HepG2 (cell line): Measurements from ENCODE around the gene TMPRSS15. TPM values are rescaled to one million over a fixed set of nuclear protein-coding genes. Genes with fewer than 3 reads are reported as not detected.

Experiments used
- EZH2 ChIP-seq: conservative IDR thresholded peaks from 2 replicates; pipeline ENCODE4 v1.6.1; 2012; ENCODE audit warnings: mild to moderate bottlenecking, low read depth, low read length, moderate library complexity
- SMAD1 ChIP-seq: sonication (generic); formaldehyde crosslinking; IDR thresholded peaks from 2 replicates; pipeline ENCODE4 v1.4.0; 2020; ENCODE audit warnings: missing genetic modification reagents, low read depth, mild to moderate bottlenecking, borderline replicate concordance
- SMYD3 ChIP-seq: sonication (generic); formaldehyde crosslinking; IDR thresholded peaks from 2 replicates; pipeline ENCODE4 v1.8.1; 2023; ENCODE audit warnings: mild to moderate bottlenecking, missing genetic modification reagents
- ZBTB42 ChIP-seq: sonication (generic); formaldehyde crosslinking; IDR thresholded peaks from 2 replicates; pipeline ENCODE4 v1.5.0; 2020; ENCODE audit warnings: mild to moderate bottlenecking, missing genetic modification reagents
- ZNF329 ChIP-seq: sonication (generic); formaldehyde crosslinking; IDR thresholded peaks from 2 replicates; pipeline ENCODE4 v1.9.0; 2021; ENCODE audit warnings: low read depth, mild to moderate bottlenecking, missing genetic modification reagents
- polyA plus RNA-seq, 8 experiments: library from polyadenylated mRNA; depleted of rRNA in 3 of 8; stranded (reverse) in 7 of 8; unstranded in 1 of 8; fragments of >200 nt; fragmentation: Illumina TruSeq in 4 of 8; extraction: Trizol in 4 of 8; gene quantifications; 2 replicates each; pipeline versions ENCODE4 v1.2.1 to v1.2.3, GENCODE V29; 2011 to 2016; ENCODE audit warnings: low read depth in 4 of 8, missing spikeins in 1 of 8, mixed read lengths in 1 of 8; ENCODE audit not compliant: insufficient read depth in 1 of 8
- total RNA-seq, 5 experiments: library from RNA; depleted of rRNA; stranded (reverse); fragments of >200 nt; fragmentation: Illumina TruSeq; extraction: Trizol; gene quantifications; 2 replicates each; pipeline ENCODE4 v1.2.3, GENCODE V29; 2016; ENCODE audit warnings: low read depth in 1 of 5
- TF ChIP-seq, protein P1 (sequence below): fragments of 450-650 bp; IDR thresholded peaks from 2 replicates; pipeline ENCODE4 v1.6.1; 2017; ENCODE audit warnings: mild to moderate bottlenecking
- TF ChIP-seq, protein P2 (sequence below): sonication (generic); formaldehyde crosslinking; conservative IDR thresholded peaks from 2 replicates; pipeline ENCODE4 v1.8.0; 2022; ENCODE audit warnings: missing genetic modification reagents
- TF ChIP-seq, protein P3 (sequence below): sonication (generic); formaldehyde crosslinking; IDR thresholded peaks from 2 replicates; pipeline ENCODE4 v1.4.0; 2020; ENCODE audit warnings: mild to moderate bottlenecking, low read depth, missing genetic modification reagents
- TF ChIP-seq, protein P4 (sequence below): sonication (generic); formaldehyde crosslinking; conservative IDR thresholded peaks from 2 replicates; pipeline ENCODE4 v1.4.0; 2020; ENCODE audit warnings: missing genetic modification reagents

The TMPRSS15 gene
- total and polyA plus RNA-seq, 2 of the 13 experiments (the other 11 are each of a cell fraction or from before 2014, with no cell fraction given), result not detected

DNA sequence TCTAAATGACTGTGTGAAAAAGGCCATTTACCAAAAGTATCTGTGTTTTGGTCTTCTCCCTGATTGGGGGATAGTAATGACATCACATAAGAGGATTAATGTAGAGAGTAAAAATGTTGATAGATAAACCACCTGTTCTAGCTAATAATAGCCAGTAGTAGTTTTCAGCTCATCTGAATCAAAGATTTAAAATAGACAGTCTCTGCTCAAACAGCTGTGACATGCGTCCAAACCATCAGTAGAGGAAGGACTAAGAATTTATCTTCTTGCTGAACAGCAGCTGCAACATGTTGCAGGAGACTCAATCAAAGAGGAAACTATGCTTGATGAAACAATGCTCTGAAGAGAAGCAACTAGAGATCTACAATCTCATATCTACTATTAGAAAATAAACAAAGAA is 21.4 kb downstream of the TMPRSS15 start (continued):
- TF ChIP-seq, protein P1, sequence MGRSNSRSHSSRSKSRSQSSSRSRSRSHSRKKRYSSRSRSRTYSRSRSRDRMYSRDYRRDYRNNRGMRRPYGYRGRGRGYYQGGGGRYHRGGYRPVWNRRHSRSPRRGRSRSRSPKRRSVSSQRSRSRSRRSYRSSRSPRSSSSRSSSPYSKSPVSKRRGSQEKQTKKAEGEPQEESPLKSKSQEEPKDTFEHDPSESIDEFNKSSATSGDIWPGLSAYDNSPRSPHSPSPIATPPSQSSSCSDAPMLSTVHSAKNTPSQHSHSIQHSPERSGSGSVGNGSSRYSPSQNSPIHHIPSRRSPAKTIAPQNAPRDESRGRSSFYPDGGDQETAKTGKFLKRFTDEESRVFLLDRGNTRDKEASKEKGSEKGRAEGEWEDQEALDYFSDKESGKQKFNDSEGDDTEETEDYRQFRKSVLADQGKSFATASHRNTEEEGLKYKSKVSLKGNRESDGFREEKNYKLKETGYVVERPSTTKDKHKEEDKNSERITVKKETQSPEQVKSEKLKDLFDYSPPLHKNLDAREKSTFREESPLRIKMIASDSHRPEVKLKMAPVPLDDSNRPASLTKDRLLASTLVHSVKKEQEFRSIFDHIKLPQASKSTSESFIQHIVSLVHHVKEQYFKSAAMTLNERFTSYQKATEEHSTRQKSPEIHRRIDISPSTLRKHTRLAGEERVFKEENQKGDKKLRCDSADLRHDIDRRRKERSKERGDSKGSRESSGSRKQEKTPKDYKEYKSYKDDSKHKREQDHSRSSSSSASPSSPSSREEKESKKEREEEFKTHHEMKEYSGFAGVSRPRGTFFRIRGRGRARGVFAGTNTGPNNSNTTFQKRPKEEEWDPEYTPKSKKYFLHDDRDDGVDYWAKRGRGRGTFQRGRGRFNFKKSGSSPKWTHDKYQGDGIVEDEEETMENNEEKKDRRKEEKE, result no peak
- TF ChIP-seq SMYD3 (CRISPR knock-in tag), result no peak
- TF ChIP-seq EZH2, result no peak
- no peak for TF ChIP-seq ZBTB42 (CRISPR knock-in tag)
- TF ChIP-seq SMAD1 (CRISPR knock-in tag), result no peak
- TF ChIP-seq, protein P2, sequence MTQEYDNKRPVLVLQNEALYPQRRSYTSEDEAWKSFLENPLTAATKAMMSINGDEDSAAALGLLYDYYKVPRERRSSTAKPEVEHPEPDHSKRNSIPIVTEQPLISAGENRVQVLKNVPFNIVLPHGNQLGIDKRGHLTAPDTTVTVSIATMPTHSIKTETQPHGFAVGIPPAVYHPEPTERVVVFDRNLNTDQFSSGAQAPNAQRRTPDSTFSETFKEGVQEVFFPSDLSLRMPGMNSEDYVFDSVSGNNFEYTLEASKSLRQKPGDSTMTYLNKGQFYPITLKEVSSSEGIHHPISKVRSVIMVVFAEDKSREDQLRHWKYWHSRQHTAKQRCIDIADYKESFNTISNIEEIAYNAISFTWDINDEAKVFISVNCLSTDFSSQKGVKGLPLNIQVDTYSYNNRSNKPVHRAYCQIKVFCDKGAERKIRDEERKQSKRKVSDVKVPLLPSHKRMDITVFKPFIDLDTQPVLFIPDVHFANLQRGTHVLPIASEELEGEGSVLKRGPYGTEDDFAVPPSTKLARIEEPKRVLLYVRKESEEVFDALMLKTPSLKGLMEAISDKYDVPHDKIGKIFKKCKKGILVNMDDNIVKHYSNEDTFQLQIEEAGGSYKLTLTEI (CRISPR knock-in tag), result no peak
- no peak for TF ChIP-seq ZNF329 (CRISPR knock-in tag)
- TF ChIP-seq, protein P3, sequence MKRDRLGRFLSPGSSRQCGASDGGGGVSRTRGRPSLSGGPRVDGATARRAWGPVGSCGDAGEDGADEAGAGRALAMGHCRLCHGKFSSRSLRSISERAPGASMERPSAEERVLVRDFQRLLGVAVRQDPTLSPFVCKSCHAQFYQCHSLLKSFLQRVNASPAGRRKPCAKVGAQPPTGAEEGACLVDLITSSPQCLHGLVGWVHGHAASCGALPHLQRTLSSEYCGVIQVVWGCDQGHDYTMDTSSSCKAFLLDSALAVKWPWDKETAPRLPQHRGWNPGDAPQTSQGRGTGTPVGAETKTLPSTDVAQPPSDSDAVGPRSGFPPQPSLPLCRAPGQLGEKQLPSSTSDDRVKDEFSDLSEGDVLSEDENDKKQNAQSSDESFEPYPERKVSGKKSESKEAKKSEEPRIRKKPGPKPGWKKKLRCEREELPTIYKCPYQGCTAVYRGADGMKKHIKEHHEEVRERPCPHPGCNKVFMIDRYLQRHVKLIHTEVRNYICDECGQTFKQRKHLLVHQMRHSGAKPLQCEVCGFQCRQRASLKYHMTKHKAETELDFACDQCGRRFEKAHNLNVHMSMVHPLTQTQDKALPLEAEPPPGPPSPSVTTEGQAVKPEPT (CRISPR knock-in tag), result no peak
- TF ChIP-seq, protein P4, sequence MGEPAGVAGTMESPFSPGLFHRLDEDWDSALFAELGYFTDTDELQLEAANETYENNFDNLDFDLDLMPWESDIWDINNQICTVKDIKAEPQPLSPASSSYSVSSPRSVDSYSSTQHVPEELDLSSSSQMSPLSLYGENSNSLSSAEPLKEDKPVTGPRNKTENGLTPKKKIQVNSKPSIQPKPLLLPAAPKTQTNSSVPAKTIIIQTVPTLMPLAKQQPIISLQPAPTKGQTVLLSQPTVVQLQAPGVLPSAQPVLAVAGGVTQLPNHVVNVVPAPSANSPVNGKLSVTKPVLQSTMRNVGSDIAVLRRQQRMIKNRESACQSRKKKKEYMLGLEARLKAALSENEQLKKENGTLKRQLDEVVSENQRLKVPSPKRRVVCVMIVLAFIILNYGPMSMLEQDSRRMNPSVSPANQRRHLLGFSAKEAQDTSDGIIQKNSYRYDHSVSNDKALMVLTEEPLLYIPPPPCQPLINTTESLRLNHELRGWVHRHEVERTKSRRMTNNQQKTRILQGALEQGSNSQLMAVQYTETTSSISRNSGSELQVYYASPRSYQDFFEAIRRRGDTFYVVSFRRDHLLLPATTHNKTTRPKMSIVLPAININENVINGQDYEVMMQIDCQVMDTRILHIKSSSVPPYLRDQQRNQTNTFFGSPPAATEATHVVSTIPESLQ (CRISPR knock-in tag), result no peak
